Putamen (tissue), 1 donor: Measurements from ENCODE around the gene ERFL.
"Not testable (repeated sequence)": the region's sequence is repeated elsewhere in the genome, so short reads cannot be mapped to it uniquely, and the experiment has no call there.

Experiments used
- DNase-seq: peaks from one replicate; pipeline ENCODE4 v3.0.0-alpha.2; 2016; ENCODE audit warnings: low spot score

Gene ERFL

GRCh38 chr19:41941410-41942202 lies 13.4 kb upstream of the ERFL start:
- DNase-seq = no peak

- no peak for DNase-seq
These were observed 12.6 kb upstream of the ERFL start for GRCh38 chr19:41940731-41941409.

- no peak for DNase-seq
These were observed 11.8 kb upstream of the ERFL start for GRCh38 chr19:41939861-41940730.

- not testable (repeated sequence) for DNase-seq
These were observed 11.0 kb upstream of the ERFL start for GRCh38 chr19:41939209-41939608.

GRCh38 chr19:41937525-41938468 lies 9.5 kb upstream of the ERFL start:
- no peak for DNase-seq

- no peak for DNase-seq
These were observed 8.7 kb upstream of the ERFL start for GRCh38 chr19:41936961-41937360.

GRCh38 chr19:41936416-41936850 lies 8.2 kb upstream of the ERFL start:
- DNase-seq = no peak

GRCh38 chr19:41935760-41936415 lies 7.6 kb upstream of the ERFL start:
- DNase-seq = no peak

GRCh38 chr19:41934849-41935374 lies 6.7 kb upstream of the ERFL start:
- no peak for DNase-seq

- DNase-seq = no peak
These were observed 5.6 kb upstream of the ERFL start for GRCh38 chr19:41933693-41934426.

- no peak for DNase-seq
These were observed 4.6 kb upstream of the ERFL start for GRCh38 chr19:41932720-41933332.

GRCh38 chr19:41932259-41932719 lies 4.0 kb upstream of the ERFL start:
- DNase-seq = no peak

GRCh38 chr19:41930926-41931592 lies 2.8 kb upstream of the ERFL start:
- no peak for DNase-seq

- DNase-seq = no peak
These were observed 2.1 kb upstream of the ERFL start for GRCh38 chr19:41930322-41930722.

GRCh38 chr19:41929536-41930071 lies 1.4 kb upstream of the ERFL start:
- no peak for DNase-seq

- DNase-seq = no peak
These were observed 696 bp upstream of the ERFL start for GRCh38 chr19:41928754-41929535.

- DNase-seq = no peak
These were observed 604 bp downstream of the ERFL start for GRCh38 chr19:41927497-41928192.
